WTC11 (cell line): ENCODE results near the gene GTSE1. TPM values are rescaled to one million over a fixed set of nuclear protein-coding genes. Genes with fewer than 3 reads are reported as not detected.

ENCODE experiments used
- ATAC-seq: fragments of 200-7000 bp; cut with Tn5 transposase; 2 replicates; pipeline ENCODE4 v1.10.0; 2021; ENCODE audit warnings: mild to moderate bottlenecking, moderate library complexity
- CTCF ChIA-PET: fragments of 300-600 bp; sonication (Branson Sonifier 250); formaldehyde crosslinking; loops from one replicate; lab custom pipeline; 2021; ENCODE audit warnings: antibody characterized with exemption; lab: Charles Lee
- POLR2A ChIA-PET: fragments of 350-600 bp; sonication (Branson Sonifier 250); formaldehyde crosslinking; loops from one replicate; lab custom pipeline; 2021; ENCODE audit warnings: antibody characterized with exemption; lab: Charles Lee
- DNase-seq: peaks from one replicate; pipeline ENCODE4 v3.0.0; 2021; ENCODE audit warnings: low spot score
- H3K27ac Mint-ChIP-seq: 2 replicates; pipeline ENCODE4 v1.8.0; 2021; ENCODE audit warnings: mixed read lengths
- H3K27me3 Mint-ChIP-seq: 2 replicates; pipeline ENCODE4 v1.8.0; 2021; ENCODE audit warnings: low read depth, mild to moderate bottlenecking, moderate library complexity, mixed read lengths
- H3K36me3 Mint-ChIP-seq: 2 replicates; pipeline ENCODE4 v1.8.0; 2021; ENCODE audit warnings: mixed read lengths
- H3K4me1 Mint-ChIP-seq: 2 replicates; pipeline ENCODE4 v1.8.0; 2022; ENCODE audit warnings: mixed read lengths
- H3K4me3 Mint-ChIP-seq: 2 replicates; pipeline ENCODE4 v1.8.0; 2021; ENCODE audit warnings: mild to moderate bottlenecking, moderate library complexity, mixed read lengths
- H3K9me3 Mint-ChIP-seq: 2 replicates; pipeline ENCODE4 v1.8.0; 2021; ENCODE audit warnings: mixed read lengths
- ATF1 ChIP-seq: sonication (generic); formaldehyde crosslinking; IDR thresholded peaks from 2 replicates; pipeline ENCODE4 v1.8.1; 2023; ENCODE audit warnings: mild to moderate bottlenecking, moderate library complexity, missing genetic modification reagents
- CBFB ChIP-seq: sonication (generic); formaldehyde crosslinking; IDR thresholded peaks from 2 replicates; pipeline ENCODE4 v1.8.1; 2022; ENCODE audit warnings: mild to moderate bottlenecking, low read depth, missing genetic modification reagents
- EMX1 ChIP-seq: fragments of 250-450 bp; sonication (Bioruptor Pico); IDR thresholded peaks from 2 replicates; pipeline ENCODE4 v1.8.0; 2021; ENCODE audit warnings: mild to moderate bottlenecking
- FOXP1 ChIP-seq: sonication (generic); formaldehyde crosslinking; IDR thresholded peaks from 2 replicates; pipeline ENCODE4 v1.8.0; 2022; ENCODE audit warnings: missing genetic modification reagents, mild to moderate bottlenecking, moderate library complexity, borderline replicate concordance
- HMGA2 ChIP-seq: fragments of 250-450 bp; sonication (Bioruptor Pico); IDR thresholded peaks from 2 replicates; pipeline ENCODE4 v1.4.0; 2021; ENCODE audit warnings: mild to moderate bottlenecking, moderate library complexity
- NFE2L1 ChIP-seq: sonication (generic); formaldehyde crosslinking; IDR thresholded peaks from 2 replicates; pipeline ENCODE4 v1.8.1; 2023; ENCODE audit warnings: missing genetic modification reagents
- NR3C1 ChIP-seq: sonication (generic); formaldehyde crosslinking; conservative IDR thresholded peaks from 2 replicates; pipeline ENCODE4 v1.8.1; 2023; ENCODE audit warnings: low read depth, mild to moderate bottlenecking, missing genetic modification reagents
- SP1 ChIP-seq: sonication (generic); formaldehyde crosslinking; conservative IDR thresholded peaks from 2 replicates; pipeline ENCODE4 v1.8.1; 2022; ENCODE audit warnings: missing genetic modification reagents
- TEAD1 ChIP-seq: sonication (generic); formaldehyde crosslinking; IDR thresholded peaks from 2 replicates; pipeline ENCODE4 v1.8.0; 2022; ENCODE audit warnings: mild to moderate bottlenecking, missing genetic modification reagents
- ZNF219 ChIP-seq: sonication (generic); formaldehyde crosslinking; IDR thresholded peaks from 2 replicates; pipeline ENCODE4 v1.8.0; 2023; ENCODE audit warnings: missing genetic modification reagents, mild to moderate bottlenecking, borderline replicate concordance
- total RNA-seq: library from RNA; stranded (reverse); gene quantifications from 3 replicates; pipeline ENCODE4 v1.2.3, GENCODE V29; 2021
- TF ChIP-seq, protein P1 (sequence below): sonication (generic); formaldehyde crosslinking; conservative IDR thresholded peaks from 2 replicates; pipeline ENCODE4 v1.8.1; 2022; ENCODE audit warnings: mild to moderate bottlenecking, missing genetic modification reagents
- TF ChIP-seq, protein P2 (sequence below): sonication (generic); formaldehyde crosslinking; IDR thresholded peaks from 2 replicates; pipeline ENCODE4 v1.8.1; 2023; ENCODE audit warnings: mild to moderate bottlenecking, missing genetic modification reagents, moderate library complexity
- TF ChIP-seq, protein P3 (sequence below): fragments of 250-450 bp; sonication (Bioruptor Pico); IDR thresholded peaks from 2 replicates; pipeline ENCODE4 v1.9.0; 2021; ENCODE audit warnings: mild to moderate bottlenecking, borderline replicate concordance
- TF ChIP-seq, protein P4 (sequence below): fragments of 250-450 bp; sonication (Bioruptor Pico); conservative IDR thresholded peaks from 2 replicates; pipeline ENCODE4 v1.9.0; 2021; ENCODE audit warnings: mild to moderate bottlenecking
- TF ChIP-seq, protein P5 (sequence below): fragments of 250-450 bp; sonication (Bioruptor Pico); IDR thresholded peaks from 2 replicates; pipeline ENCODE4 v1.9.0; 2021; ENCODE audit warnings: moderate library complexity, mild to moderate bottlenecking, inconsistent platforms, borderline replicate concordance
- TF ChIP-seq, protein P6 (sequence below): sonication (generic); formaldehyde crosslinking; IDR thresholded peaks from 2 replicates; pipeline ENCODE4 v1.8.0; 2022; ENCODE audit warnings: missing genetic modification reagents
- TF ChIP-seq, protein P7 (sequence below): sonication (generic); formaldehyde crosslinking; IDR thresholded peaks from 2 replicates; pipeline ENCODE4 v1.8.0; 2022; ENCODE audit warnings: mild to moderate bottlenecking, missing genetic modification reagents
- TF ChIP-seq, protein P8 (sequence below): sonication (generic); formaldehyde crosslinking; IDR thresholded peaks from 2 replicates; pipeline ENCODE4 v1.8.1; 2022; ENCODE audit warnings: low read depth, mild to moderate bottlenecking, moderate library complexity, missing genetic modification reagents, borderline replicate concordance

Gene GTSE1
- total RNA-seq, 1 experiment from 2014 or later = 56.1 TPM

DNA sequence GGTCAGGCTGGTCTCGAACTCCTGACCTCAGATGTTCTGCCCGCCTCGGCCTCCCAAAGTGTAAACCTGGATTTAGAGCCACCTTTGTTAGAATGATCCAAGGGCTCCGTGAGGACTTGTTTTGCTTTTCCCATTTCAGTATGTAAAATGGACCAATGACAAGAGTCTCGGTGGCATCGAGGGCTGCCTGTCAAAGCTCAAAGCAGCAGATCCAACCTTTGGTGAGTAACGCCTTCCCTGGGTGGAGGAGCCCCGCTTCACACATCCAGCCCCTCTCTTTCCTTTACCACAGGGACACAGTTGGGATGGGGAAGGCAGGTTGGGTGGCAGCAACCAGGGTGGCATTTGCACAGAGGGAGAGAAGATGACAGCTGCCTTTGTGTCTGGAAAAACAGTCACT, 24.5 kb upstream of the GTSE1 start (continued):
- TF ChIP-seq, protein P1, sequence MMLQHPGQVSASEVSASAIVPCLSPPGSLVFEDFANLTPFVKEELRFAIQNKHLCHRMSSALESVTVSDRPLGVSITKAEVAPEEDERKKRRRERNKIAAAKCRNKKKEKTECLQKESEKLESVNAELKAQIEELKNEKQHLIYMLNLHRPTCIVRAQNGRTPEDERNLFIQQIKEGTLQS (CRISPR knock-in tag) = no peak
- TF ChIP-seq ATF1 (CRISPR knock-in tag) = no peak
- TF ChIP-seq FOXP1 (CRISPR knock-in tag) = no peak
- TF ChIP-seq, protein P2, sequence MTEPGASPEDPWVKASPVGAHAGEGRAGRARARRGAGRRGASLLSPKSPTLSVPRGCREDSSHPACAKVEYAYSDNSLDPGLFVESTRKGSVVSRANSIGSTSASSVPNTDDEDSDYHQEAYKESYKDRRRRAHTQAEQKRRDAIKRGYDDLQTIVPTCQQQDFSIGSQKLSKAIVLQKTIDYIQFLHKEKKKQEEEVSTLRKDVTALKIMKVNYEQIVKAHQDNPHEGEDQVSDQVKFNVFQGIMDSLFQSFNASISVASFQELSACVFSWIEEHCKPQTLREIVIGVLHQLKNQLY = no peak
- TF ChIP-seq ZNF219 (CRISPR knock-in tag) = no peak
- no peak for TF ChIP-seq TEAD1
- TF ChIP-seq, protein P3, sequence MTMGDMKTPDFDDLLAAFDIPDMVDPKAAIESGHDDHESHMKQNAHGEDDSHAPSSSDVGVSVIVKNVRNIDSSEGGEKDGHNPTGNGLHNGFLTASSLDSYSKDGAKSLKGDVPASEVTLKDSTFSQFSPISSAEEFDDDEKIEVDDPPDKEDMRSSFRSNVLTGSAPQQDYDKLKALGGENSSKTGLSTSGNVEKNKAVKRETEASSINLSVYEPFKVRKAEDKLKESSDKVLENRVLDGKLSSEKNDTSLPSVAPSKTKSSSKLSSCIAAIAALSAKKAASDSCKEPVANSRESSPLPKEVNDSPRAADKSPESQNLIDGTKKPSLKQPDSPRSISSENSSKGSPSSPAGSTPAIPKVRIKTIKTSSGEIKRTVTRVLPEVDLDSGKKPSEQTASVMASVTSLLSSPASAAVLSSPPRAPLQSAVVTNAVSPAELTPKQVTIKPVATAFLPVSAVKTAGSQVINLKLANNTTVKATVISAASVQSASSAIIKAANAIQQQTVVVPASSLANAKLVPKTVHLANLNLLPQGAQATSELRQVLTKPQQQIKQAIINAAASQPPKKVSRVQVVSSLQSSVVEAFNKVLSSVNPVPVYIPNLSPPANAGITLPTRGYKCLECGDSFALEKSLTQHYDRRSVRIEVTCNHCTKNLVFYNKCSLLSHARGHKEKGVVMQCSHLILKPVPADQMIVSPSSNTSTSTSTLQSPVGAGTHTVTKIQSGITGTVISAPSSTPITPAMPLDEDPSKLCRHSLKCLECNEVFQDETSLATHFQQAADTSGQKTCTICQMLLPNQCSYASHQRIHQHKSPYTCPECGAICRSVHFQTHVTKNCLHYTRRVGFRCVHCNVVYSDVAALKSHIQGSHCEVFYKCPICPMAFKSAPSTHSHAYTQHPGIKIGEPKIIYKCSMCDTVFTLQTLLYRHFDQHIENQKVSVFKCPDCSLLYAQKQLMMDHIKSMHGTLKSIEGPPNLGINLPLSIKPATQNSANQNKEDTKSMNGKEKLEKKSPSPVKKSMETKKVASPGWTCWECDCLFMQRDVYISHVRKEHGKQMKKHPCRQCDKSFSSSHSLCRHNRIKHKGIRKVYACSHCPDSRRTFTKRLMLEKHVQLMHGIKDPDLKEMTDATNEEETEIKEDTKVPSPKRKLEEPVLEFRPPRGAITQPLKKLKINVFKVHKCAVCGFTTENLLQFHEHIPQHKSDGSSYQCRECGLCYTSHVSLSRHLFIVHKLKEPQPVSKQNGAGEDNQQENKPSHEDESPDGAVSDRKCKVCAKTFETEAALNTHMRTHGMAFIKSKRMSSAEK (CRISPR knock-in tag) = no peak
- TF ChIP-seq, protein P4, sequence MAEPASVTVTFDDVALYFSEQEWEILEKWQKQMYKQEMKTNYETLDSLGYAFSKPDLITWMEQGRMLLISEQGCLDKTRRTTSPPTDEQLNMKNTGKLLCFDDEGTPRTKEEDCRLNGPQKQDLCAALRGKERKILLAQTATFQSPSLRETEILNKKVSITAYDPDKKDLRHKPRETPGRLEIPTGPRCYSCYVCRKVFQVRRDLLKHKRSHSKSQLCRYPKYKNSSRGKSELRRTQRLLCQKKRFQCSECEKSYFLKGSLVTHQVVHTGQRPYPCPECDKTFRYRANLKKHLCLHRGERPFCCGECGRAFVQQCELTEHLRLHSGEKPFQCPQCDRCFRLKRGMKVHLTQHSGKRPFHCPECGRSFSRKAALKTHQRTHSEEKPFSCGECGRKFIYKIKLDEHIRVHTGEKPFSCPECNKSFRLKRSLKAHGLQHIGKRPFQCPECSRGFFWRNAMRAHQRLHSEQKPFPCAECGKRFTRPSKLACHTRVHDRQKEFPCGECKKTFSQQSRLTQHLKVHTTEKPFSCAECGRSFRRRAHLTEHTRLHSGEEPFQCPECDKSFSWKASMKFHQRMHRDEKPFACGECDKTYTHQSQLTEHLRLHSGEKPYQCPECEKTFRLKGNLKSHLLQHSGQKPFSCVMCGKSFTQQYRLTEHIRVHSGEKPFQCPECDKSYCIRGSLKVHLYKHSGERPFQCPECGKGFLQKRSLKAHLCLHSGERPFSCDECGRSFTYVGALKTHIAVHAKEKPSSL (CRISPR knock-in tag) = no peak
- TF ChIP-seq HMGA2 (CRISPR knock-in tag) = no peak
- TF ChIP-seq, all 79 proteins: peak for 0

DNA sequence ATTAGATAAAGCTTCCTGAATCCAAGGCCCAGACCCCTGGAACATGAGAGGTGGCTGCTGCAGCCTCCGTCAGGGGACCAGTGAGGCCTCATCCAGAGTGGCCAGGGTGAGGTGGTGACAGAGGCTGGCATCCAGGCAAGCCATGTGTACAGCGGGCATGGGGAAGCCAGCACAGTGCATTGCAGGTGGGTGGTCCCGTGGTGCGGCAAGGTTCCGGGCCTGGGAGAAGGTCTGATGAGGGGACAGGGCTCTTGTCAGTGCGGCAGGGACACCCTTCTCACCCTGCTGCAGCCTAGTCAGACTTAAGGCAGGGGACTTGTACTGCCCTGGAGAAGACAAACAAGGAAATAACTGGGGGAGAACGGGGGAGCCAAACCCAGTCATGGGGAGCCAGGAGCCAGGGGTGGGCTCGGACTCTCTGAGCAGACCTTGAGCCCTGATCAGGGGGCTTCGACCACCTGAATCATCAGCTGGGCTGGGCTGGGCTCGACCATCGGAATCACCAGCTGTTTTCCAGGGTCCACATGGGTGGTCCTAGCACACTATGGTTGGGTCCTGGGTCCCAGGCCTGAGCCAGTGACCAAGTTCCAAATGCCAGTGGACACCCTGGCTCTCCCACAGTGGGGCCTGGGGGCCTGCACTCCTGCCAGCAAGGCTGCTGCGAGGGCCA, 23.8 kb upstream of the GTSE1 start:
- Mint-ChIP-seq H3K36me3 (peaks cover 21% of the 10 kb centered on the region), H3K27me3 (no peaks in the 10 kb centered on the region), H3K9me3 (peaks cover 7% of the 10 kb centered on the region), H3K4me3 (no peak overlapping the region), H3K27ac (no peak overlapping the region), H3K4me1 (peaks cover 4% of the 10 kb centered on the region)
- no peak for ATAC-seq
- ChIA-PET CTCF (no interaction called here), POLR2A (no interaction called here)
- DNase-seq = no peak
- TF ChIP-seq CBFB = no peak
- no peak for TF ChIP-seq EMX1 (CRISPR knock-in tag)
- TF ChIP-seq SP1 (CRISPR knock-in tag) = no peak
- no peak for TF ChIP-seq NR3C1 (CRISPR knock-in tag)
- TF ChIP-seq NFE2L1 (CRISPR knock-in tag) = no peak
- TF ChIP-seq, protein P5, sequence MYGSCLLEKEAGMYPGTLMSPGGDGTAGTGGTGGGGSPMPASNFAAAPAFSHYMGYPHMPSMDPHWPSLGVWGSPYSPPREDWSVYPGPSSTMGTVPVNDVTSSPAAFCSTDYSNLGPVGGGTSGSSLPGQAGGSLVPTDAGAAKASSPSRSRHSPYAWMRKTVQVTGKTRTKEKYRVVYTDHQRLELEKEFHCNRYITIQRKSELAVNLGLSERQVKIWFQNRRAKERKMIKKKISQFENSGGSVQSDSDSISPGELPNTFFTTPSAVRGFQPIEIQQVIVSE = no peak
- TF ChIP-seq, protein P6, sequence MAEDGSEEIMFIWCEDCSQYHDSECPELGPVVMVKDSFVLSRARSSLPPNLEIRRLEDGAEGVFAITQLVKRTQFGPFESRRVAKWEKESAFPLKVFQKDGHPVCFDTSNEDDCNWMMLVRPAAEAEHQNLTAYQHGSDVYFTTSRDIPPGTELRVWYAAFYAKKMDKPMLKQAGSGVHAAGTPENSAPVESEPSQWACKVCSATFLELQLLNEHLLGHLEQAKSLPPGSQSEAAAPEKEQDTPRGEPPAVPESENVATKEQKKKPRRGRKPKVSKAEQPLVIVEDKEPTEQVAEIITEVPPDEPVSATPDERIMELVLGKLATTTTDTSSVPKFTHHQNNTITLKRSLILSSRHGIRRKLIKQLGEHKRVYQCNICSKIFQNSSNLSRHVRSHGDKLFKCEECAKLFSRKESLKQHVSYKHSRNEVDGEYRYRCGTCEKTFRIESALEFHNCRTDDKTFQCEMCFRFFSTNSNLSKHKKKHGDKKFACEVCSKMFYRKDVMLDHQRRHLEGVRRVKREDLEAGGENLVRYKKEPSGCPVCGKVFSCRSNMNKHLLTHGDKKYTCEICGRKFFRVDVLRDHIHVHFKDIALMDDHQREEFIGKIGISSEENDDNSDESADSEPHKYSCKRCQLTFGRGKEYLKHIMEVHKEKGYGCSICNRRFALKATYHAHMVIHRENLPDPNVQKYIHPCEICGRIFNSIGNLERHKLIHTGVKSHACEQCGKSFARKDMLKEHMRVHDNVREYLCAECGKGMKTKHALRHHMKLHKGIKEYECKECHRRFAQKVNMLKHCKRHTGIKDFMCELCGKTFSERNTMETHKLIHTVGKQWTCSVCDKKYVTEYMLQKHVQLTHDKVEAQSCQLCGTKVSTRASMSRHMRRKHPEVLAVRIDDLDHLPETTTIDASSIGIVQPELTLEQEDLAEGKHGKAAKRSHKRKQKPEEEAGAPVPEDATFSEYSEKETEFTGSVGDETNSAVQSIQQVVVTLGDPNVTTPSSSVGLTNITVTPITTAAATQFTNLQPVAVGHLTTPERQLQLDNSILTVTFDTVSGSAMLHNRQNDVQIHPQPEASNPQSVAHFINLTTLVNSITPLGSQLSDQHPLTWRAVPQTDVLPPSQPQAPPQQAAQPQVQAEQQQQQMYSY (CRISPR knock-in tag) = no peak
- TF ChIP-seq, protein P7, sequence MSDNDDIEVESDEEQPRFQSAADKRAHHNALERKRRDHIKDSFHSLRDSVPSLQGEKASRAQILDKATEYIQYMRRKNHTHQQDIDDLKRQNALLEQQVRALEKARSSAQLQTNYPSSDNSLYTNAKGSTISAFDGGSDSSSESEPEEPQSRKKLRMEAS (CRISPR knock-in tag) = no peak
- TF ChIP-seq, protein P8, sequence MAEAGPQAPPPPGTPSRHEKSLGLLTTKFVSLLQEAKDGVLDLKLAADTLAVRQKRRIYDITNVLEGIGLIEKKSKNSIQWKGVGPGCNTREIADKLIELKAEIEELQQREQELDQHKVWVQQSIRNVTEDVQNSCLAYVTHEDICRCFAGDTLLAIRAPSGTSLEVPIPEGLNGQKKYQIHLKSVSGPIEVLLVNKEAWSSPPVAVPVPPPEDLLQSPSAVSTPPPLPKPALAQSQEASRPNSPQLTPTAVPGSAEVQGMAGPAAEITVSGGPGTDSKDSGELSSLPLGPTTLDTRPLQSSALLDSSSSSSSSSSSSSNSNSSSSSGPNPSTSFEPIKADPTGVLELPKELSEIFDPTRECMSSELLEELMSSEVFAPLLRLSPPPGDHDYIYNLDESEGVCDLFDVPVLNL (CRISPR knock-in tag) = no peak
- TF ChIP-seq, protein P4 (CRISPR knock-in tag) = no peak
